GM21786 (cell line): ENCODE data around the gene ACTL7B.
"Not testable (repeated sequence)": the region's sequence is repeated elsewhere in the genome, so short reads cannot be mapped to it uniquely, and the experiment has no call there.

Experiments
- ATAC-seq: cut with Tn5 transposase; IDR thresholded peaks from one replicate; pipeline ENCODE4 v1.9.1; 2021; ENCODE audit not compliant: unreplicated experiment

Gene ACTL7B

GRCh38 chr9:108845947-108846346 lies 9.8 kb downstream of the ACTL7B start:
- no peak for ATAC-seq

GRCh38 chr9:108845507-108845906 lies 10.3 kb downstream of the ACTL7B start:
- no peak for ATAC-seq

GRCh38 chr9:108844856-108845255 lies 10.9 kb downstream of the ACTL7B start:
- ATAC-seq, result no peak

- no peak for ATAC-seq
Measured at GRCh38 chr9:108844391-108844790, 11.4 kb downstream of the ACTL7B start.

GRCh38 chr9:108842610-108843295 lies 13.0 kb downstream of the ACTL7B start:
- no peak for ATAC-seq

GRCh38 chr9:108839561-108839960 lies 16.2 kb downstream of the ACTL7B start:
- ATAC-seq, result not testable (repeated sequence)

GRCh38 chr9:108838017-108838416 lies 17.8 kb downstream of the ACTL7B start:
- ATAC-seq, result no peak

GRCh38 chr9:108837530-108837929 lies 18.3 kb downstream of the ACTL7B start:
- no peak for ATAC-seq

GRCh38 chr9:108836781-108837180 lies 19.0 kb downstream of the ACTL7B start:
- ATAC-seq, result no peak

- ATAC-seq, result no peak
Measured at GRCh38 chr9:108836319-108836718, 19.5 kb downstream of the ACTL7B start.

GRCh38 chr9:108835831-108836230 lies 20.0 kb downstream of the ACTL7B start:
- no peak for ATAC-seq

GRCh38 chr9:108834959-108835665 lies 20.7 kb downstream of the ACTL7B start:
- ATAC-seq, result no peak

- ATAC-seq, result no peak
Measured at GRCh38 chr9:108832179-108832500, 23.6 kb downstream of the ACTL7B start.

GRCh38 chr9:108831496-108832178 lies 24.1 kb downstream of the ACTL7B start:
- ATAC-seq, result no peak

- ATAC-seq, result no peak
Measured at GRCh38 chr9:108830272-108830671, 25.5 kb downstream of the ACTL7B start.

- no peak for ATAC-seq
Measured at GRCh38 chr9:108823829-108824228, 32.0 kb downstream of the ACTL7B start.

- ATAC-seq, result no peak
Measured at GRCh38 chr9:108816037-108816436, 39.7 kb downstream of the ACTL7B start.

- ATAC-seq, result no peak
Measured at GRCh38 chr9:108815156-108815555, 40.6 kb downstream of the ACTL7B start.

GRCh38 chr9:108813951-108814601 lies 41.7 kb downstream of the ACTL7B start:
- no peak for ATAC-seq

- no peak for ATAC-seq
Measured at GRCh38 chr9:108812396-108813025, 43.3 kb downstream of the ACTL7B start.

- ATAC-seq, result no peak
Measured at GRCh38 chr9:108811944-108812343, 43.8 kb downstream of the ACTL7B start.
